Vagina (tissue), 2 donors: Measurements from ENCODE around the gene PIK3C2B.

Experiments
- POLR2A ChIP-seq, 2 donors: fragments of 450-650 bp; IDR thresholded peaks; one replicate each; pipeline ENCODE4 v1.6.1; 2017; ENCODE audit warnings: antibody characterized with exemption in 2 of 2, mild to moderate bottlenecking in 2 of 2, moderate library complexity in 2 of 2
- POLR2AphosphoS5 ChIP-seq, 2 donors: sonication (generic); formaldehyde crosslinking; IDR thresholded peaks; one replicate each; pipeline ENCODE4 v1.9.0; 2017; ENCODE audit warnings: antibody characterized with exemption in 2 of 2, mild to moderate bottlenecking in 2 of 2, low read depth in 1 of 2; ENCODE audit not compliant: insufficient read depth in 1 of 2
- TF ChIP-seq, protein P1 (sequence below), 3 experiments: fragments of 450-650 bp in 2 of 3; fragments of 200-600 bp in 1 of 3; sonication (generic) in 1 of 3; IDR thresholded peaks; one replicate each; pipeline ENCODE4 v1.5.1; 2017 to 2019; ENCODE audit warnings: antibody characterized with exemption in 3 of 3, mild to moderate bottlenecking in 2 of 3, moderate library complexity in 2 of 3

DNA sequence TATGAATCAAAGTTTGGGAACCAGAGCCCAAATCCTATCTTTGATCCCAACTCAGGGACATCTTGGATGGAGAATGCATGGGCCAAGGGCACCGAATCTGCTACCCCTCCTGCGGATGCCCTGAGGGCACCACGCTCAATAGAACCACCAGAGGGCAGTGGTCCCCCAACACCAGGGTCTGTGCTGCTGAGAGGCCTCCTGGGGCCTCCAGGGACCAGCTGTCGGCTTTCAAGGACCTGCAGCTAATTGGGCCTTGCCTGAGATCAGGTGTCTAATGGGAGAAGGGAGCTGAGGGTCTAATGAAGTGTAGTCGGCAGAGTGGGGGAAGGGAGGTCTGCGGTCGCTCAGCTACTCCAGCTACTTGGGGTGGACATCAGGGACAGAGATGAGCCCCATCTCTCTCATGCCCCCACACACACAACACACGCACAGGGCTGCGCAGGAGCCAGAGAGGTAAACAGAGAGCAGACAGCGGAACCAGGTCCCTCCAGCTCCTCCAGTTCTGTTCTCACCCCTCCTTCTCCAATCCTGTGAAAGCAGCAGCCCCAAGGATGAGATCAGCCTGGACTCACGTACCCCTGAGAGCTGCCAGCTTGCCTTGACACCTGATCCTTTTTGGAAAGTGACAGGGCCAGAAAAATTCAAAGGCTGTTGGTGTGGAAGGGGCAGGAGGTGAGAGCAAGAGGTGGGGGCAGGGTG is 48.0 kb downstream of the PIK3C2B start:
- TF ChIP-seq, protein P1, sequence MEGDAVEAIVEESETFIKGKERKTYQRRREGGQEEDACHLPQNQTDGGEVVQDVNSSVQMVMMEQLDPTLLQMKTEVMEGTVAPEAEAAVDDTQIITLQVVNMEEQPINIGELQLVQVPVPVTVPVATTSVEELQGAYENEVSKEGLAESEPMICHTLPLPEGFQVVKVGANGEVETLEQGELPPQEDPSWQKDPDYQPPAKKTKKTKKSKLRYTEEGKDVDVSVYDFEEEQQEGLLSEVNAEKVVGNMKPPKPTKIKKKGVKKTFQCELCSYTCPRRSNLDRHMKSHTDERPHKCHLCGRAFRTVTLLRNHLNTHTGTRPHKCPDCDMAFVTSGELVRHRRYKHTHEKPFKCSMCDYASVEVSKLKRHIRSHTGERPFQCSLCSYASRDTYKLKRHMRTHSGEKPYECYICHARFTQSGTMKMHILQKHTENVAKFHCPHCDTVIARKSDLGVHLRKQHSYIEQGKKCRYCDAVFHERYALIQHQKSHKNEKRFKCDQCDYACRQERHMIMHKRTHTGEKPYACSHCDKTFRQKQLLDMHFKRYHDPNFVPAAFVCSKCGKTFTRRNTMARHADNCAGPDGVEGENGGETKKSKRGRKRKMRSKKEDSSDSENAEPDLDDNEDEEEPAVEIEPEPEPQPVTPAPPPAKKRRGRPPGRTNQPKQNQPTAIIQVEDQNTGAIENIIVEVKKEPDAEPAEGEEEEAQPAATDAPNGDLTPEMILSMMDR (IDR thresholded peaks at IDR 0.05), result peak in 1 of 3 experiments; percentile 51
- TF ChIP-seq POLR2A (IDR thresholded peaks at IDR 0.05) (no peak), POLR2AphosphoS5 (IDR thresholded peaks at IDR 0.05; ENCODE audit: insufficient read depth in 1 of 2, low read depth in 1 of 2) (no peak)
